ENCODE measurements around the gene GOLGA8N.
A peak's percentile ranks its signal among the peaks of the same experiment; 100 is the strongest.
"Not testable (repeated sequence)": the region's sequence is repeated elsewhere in the genome, so short reads cannot be mapped to it uniquely, and the experiment has no call there.

Gene GOLGA8N

GRCh38 chr15:32593151-32593550, at the start of gene GOLGA8N:
Gene GOLGA8N, plus strand, starts transcription at chr15:32593456.
- not testable (repeated sequence) for DNase-seq (ENCODE audit: low read depth, low spot score)

DNA sequence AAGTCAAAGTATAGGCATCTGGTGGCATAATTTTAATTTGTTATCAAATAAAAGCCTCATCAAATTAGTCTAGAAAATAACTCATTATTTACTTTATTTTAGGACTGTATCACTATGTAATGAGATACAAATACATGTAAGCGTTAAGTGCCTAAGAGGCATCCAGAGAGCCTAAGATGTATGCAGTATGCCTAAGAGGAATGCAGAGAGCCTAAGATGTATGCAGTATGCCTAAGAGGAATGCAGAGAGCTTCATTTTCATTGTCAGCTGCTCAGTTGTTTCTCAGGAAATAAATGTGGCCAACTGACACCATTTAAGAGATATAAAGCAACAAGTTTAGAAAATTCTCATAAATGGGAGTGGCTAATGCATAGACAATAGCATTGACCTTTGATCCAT, 49.8 kb upstream of the GOLGA8N start:
- not testable (repeated sequence) for DNase-seq (ENCODE audit: low read depth, low spot score)

GRCh38 chr15:32545129-32545528, 48.1 kb upstream of the GOLGA8N start:
- not testable (repeated sequence) for DNase-seq (ENCODE audit: low read depth, low spot score)

DNA sequence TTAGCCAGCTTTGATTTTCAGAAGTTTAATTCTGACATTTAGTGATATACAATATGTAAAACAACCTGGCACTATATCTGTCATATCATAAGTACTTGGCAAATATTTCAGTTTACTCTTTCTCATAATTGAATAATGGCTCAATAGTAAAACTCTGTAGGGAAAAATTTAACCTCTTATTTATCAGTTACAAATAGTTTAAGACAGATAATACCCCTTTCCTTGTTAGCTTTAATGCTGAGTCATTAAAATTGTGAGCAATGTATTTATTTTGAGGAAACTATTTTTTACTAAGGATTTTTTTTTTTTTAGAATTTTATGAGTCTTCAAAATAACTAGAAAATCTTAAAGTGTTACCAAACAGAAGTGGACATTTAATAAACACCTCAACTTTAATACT, 38.7 kb upstream of the GOLGA8N start:
- DNase-seq (ENCODE audit: low read depth, low spot score): not testable (repeated sequence)

- DNase-seq (ENCODE audit: low read depth, low spot score): not testable (repeated sequence)
Measured at GRCh38 chr15:32562198-32562597, 31.1 kb upstream of the GOLGA8N start.

- not testable (repeated sequence) for DNase-seq (ENCODE audit: low read depth, low spot score)
Measured at GRCh38 chr15:32568988-32569387, 24.3 kb upstream of the GOLGA8N start.

- not testable (repeated sequence) for DNase-seq (ENCODE audit: low read depth, low spot score)
Measured at GRCh38 chr15:32578482-32578881, 14.8 kb upstream of the GOLGA8N start.

- not testable (repeated sequence) for DNase-seq (ENCODE audit: low read depth, low spot score)
Measured at GRCh38 chr15:32585844-32586243, 7.4 kb upstream of the GOLGA8N start.

DNA sequence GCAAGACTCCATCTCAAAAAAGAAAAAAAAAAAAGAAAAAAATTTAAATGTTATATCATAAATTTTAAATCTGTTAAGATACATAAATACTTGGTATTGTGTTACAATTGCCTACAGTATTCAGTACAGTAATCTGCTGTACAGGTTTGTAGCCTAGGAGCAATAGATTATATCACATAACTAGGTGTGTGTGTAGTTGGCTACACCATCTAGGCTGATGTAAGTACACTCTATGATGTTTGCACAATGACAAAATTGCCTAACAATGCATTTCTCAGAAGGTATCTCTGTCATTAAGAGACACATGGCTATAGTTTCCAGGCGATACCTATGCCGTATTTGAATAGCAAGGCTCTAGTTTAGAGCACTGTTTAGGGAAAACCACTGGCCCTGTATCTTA, 16.3 kb downstream of the GOLGA8N start:
- DNase-seq (ENCODE audit: low read depth, low spot score): not testable (repeated sequence)

DNA sequence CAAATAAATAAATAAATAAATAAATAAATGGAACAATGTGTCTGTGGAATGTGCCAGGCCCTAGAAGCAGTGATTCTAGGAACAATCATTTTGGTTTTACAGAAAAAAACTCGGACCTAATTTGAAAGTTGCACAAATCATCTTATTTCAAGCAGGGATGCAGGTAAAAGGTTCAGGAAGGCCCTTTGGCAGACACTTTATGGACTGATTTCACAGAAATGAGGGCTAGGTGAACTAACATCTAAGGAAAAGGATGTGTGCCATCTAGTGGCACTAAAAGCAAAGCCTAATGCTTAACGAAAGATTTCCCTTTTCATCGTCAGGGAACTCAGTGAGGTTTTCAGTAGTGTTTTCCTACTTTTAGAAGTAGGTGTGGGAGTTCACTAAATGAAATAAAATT, 17.5 kb downstream of the GOLGA8N start:
- not testable (repeated sequence) for DNase-seq (ENCODE audit: low read depth, low spot score)

GRCh38 chr15:32614712-32615050, 21.4 kb downstream of the GOLGA8N start:
- not testable (repeated sequence) for DNase-seq (ENCODE audit: low read depth, low spot score)

GRCh38 chr15:32615051-32615870, 22.0 kb downstream of the GOLGA8N start, which contains the start of gene ARHGAP11A:
Gene ARHGAP11A, plus strand, starts transcription at chr15:32615504. Its CDS starts 708 bp downstream, at chr15:32616212.
- DNase-seq (ENCODE audit: low read depth, low spot score): peak; percentile 63

GRCh38 chr15:32615871-32616426, 22.7 kb downstream of the GOLGA8N start:
- DNase-seq (ENCODE audit: low read depth, low spot score): not testable (repeated sequence)

DNA sequence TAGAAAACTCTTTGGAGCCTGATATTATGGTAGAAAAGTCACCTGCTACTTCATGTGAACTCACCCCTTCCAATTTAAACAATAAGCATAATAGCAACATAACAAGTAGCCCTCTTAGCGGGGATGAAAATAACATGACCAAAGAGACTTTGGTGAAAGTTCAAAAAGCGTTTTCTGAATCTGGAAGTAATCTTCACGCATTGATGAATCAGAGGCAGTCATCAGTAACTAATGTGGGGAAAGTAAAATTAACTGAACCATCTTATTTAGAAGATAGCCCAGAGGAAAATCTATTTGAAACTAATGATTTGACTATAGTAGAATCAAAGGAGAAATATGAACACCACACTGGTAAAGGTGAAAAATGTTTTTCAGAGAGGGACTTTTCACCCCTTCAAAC, 43.2 kb downstream of the GOLGA8N start:
- DNase-seq (ENCODE audit: low read depth, low spot score): no peak

DNA sequence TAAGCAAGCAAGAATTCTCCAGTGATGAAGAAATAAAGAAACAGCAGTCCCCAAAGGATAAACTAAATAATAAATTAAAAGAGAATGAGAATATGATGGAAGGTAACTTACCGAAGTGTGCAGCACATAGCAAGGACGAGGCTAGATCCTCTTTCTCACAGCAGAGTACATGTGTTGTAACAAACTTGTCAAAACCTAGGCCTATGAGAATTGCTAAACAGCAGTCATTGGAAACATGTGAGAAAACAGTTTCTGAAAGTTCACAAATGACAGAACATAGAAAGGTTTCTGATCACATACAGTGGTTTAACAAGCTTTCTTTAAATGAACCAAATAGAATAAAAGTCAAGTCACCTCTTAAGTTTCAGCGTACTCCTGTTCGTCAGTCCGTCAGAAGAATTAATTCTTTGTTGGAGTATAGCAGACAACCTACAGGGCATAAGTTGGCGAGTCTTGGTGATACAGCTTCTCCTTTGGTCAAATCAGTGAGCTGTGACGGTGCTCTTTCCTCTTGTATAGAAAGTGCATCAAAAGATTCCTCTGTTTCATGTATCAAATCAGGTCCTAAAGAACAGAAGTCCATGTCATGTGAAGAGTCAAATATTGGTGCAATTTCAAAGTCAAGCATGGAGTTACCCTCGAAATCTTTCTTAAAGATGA, 43.8 kb downstream of the GOLGA8N start:
- DNase-seq (ENCODE audit: low read depth, low spot score): no peak

DNA sequence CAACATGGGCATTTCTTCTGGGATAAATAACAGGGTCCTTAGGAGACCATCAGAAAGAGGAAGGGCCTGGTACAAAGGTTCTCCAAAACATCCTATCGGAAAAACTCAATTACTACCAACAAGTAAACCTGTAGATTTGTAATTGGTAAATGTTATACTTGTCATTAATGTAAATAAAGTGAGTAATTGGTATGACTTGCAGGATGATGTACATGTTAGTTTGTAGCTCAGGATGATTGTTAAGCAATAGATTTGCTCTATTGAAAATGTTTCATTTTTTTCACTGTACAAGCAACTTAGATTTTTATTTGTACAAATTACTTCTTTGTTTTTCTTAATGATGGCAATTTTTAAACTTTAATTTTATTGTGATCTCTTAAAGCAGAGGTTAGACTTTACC, 44.4 kb downstream of the GOLGA8N start:
- DNase-seq (ENCODE audit: low read depth, low spot score): no peak

DNA sequence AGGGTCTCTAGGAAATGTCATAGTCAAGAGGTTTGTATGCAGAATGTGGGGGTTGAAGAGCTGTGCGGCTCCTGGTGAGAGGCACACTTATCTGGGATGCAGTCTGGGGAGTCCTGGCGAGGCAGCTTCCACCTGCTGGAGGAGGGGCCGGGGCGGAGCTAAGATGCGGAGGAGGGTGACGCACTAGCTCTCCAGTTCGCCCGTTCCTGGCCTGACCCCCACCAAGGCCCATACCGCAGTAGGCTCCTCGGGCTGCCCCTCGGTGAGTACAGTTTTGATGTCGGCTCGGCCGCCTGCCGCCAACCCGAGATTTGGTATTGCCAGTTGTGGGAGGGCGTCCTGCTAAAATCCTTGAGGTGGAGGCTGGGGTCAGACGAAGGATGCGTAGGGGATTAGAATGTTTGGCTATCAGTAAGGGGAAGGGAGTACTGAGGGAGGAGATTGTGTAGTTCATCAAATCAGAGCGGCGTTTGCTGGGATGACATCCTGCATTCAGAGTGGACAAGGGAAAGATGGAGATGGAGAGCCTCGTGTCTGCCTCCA, 48.3 kb downstream of the GOLGA8N start, which contains the start of gene SCG5:
TSS of gene SCG5 (plus strand) at position 194 of the 543 bp plus-strand sequence. CDS start 1,883 bp downstream, outside the sequence.
- DNase-seq (ENCODE audit: low read depth, low spot score): no peak

- no peak for DNase-seq (ENCODE audit: low read depth, low spot score)
Measured at GRCh38 chr15:32642667-32643435, 49.6 kb downstream of the GOLGA8N start.

GRCh38 chr15:32643907-32644445, 50.7 kb downstream of the GOLGA8N start:
- no peak for DNase-seq (ENCODE audit: low read depth, low spot score)

DNA sequence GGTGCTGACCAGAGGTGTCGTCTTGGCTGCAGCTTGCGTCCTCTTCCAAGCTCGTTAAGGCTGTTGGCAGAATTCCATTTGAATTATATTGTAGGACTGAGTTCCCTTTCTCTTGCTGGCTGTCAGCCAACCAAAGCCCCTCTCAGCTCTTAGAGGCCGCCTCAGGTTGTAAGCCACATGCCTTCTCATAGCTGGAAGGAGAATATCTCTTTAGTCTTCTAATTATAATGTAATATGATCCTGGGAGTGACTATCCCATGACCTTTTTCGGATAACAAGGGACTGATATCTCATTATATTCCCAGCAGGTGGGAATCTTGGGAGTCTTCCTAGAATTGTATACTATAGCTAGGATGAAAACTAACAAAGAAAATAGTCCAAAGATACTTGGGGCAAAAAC, 53.0 kb downstream of the GOLGA8N start:
- no peak for DNase-seq (ENCODE audit: low read depth, low spot score)

DNA sequence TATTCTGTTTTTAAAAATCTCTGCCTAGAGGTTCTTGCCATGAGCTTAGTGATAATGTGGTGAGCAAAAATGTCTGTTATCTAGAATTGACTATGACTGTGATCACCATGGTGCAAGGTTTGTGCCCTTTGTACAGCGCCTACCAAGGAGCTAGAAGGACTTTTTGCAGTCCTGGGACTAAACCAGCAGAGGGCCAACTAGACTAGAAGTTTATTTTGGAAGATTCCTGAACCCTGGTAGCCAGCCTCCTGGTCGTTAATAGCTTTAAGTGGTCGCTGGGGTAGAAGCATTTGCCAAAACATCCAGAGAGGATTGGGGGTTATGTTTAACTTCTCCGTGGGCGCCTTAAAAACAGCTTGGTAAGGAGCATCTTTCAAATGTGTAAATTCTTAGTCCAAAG, 56.1 kb downstream of the GOLGA8N start:
- DNase-seq (ENCODE audit: low read depth, low spot score): no peak
